NCI-H2227 treated with DMSO at 0.1 percent for 48 hours (cell line): ENCODE measurements around the gene CERS6.
A peak's percentile ranks its signal among the peaks of the same experiment; 100 is the strongest.
"Not testable (repeated sequence)": the region's sequence is repeated elsewhere in the genome, so short reads cannot be mapped to it uniquely, and the experiment has no call there.

Source experiments
- DNase-seq: peaks from one replicate; lab custom pipeline; 2025; lab: John Stamatoyannopoulos, UW

The CERS6 gene

DNA sequence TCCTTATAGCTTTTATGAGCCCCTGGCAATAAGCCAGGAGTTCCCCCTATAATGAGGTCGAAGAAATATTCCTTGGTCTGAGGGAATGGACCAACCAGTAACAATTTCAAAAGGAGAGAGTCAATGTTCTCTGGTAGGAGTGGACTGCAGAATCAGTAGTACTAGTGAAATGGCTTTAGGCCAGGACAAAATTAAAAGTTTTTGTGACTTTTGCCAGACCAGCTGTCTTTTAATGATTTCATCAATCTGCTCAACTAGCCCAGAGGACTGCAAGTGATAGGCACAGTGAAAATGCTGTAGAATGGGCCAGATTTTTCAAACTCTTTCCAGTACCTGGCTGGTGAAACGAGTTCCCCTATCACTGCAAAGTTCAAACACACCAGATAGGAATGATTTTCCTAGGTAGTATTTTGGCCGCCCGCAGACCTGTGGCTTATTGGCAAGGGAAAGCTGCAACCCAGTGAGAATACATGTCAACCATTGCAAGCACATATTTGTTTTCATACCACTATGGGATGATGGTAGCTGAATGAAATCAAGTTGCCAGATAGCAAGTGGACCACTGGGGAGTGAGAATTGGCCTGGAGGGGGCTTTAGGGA lies 45.5 kb downstream of the CERS6 start:
- no peak for DNase-seq

DNA sequence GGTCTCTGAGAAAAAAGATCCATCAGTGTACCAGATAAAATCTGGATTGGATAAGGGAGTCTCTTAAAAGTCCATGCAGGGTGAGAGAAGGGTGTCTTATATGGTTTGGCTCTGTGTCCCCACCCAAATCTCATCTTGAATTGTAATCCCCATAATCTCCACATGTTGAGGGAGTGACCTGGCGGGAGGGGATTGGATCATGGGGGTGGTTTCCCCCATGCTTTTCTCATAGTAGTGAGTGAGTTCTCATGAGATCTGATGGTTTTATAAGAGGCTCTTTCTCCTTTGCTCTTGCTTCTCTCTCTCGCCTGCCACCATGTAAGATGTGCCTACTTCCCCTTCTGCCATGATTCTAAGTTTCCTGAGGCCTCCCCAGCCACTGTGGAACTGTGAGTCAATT lies 46.8 kb downstream of the CERS6 start:
- DNase-seq = not testable (repeated sequence)

DNA sequence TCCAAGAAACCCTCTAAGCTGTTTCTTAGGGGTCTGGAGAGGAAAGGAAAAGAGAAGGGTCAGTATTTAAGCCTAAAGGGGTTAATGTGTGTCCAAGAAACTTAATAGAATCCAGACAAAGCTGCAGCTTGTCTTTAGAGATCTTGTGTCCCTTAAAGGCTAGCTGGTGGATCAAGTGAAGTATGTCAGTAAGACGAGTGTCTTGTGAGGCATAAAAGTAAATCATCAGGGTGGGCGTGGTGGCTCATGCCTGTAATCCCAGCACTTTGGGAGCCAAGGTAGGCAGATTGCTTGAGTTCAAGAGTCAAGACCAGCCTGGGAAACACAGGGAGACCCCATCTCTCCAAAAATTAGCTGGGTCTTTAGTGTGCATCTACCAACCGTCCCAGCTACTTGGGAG lies 47.8 kb downstream of the CERS6 start:
- DNase-seq = no peak

DNA sequence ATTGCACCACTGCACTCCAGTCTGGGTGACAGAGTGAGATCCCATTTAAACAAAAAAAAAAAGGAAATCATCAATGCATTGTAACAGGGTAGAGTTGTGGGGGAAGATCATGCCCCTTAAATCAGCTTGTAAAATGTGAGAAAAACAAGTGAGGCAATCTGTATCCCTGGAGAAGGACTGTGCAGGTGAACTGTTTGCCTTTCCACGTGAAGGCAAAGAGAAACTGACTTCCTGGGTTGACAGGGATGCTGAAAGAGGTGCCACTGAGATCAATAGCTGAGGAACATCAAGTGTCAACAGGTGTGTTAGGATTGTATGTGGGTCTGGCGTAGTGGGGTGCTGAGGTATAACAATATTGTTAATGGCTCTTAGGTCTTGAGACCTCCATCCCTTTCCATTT lies 48.3 kb downstream of the CERS6 start:
- DNase-seq = no peak

DNA sequence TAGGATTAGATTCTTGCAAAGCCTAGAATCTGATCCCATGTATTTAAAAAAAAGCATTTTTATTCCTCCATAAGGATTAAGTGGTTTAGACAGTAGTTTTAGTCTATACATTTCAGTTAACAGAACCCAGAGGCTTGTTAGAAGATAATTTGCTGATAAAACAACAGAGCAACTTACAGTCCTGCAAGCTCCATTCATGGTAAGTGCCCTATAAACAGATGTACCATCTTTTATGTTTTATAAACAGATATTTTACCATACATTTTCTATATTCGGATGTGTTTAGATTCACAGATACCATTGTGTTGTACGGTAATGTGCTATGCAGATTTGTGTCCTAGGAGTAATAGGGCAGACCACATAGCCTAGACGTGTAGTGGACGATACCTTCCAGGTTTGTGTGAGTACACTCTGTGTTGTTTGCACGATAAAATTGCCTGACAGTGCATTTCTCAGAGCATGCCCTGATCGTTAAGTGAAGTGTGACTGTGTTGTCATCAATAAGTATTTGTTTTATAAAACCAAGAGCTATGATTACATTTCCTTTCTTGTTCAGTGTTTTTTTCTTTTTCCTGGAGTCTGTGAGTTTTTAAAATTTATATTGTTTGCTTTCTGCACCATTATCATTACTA lies 54.2 kb downstream of the CERS6 start:
- DNase-seq = no peak

DNA sequence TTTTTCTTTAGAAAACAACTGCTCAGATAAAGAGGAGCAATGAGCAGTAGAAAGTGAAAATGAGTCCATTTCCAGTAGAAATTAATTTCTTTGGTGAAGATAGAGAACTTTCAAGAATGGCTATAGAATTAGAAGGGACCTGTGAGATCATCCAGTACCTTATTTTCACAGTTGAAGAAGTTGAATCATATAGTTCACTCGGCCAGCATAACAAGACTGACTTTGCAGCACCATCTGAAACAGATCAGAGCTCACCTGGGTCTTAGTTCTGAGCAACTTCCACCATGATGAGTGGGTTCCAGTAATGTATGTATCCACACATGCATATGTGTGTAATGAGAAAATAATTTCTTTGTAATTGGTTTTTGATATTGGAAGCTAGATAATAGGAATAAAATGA lies 58.6 kb downstream of the CERS6 start:
- DNase-seq = no peak

DNA sequence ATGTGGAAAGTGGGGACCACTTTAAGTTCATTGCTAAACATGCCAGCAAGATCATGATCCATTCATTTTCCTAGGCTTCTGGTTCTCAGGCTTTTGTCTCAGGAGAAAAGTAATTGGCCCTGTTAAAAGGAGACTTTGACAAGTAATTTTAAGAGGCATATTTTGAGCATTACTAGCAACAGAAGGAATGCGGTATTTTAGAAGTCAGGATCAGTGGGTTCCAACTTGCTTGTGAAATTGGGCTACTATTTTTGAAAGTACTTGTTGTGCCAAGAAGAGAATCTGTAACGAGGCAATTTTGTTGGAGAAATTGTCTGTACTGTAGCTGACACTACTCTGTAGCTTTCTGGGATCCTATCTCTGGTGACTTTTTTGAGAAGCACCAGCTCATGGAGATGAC lies 59.4 kb downstream of the CERS6 start:
- DNase-seq = no peak

DNA sequence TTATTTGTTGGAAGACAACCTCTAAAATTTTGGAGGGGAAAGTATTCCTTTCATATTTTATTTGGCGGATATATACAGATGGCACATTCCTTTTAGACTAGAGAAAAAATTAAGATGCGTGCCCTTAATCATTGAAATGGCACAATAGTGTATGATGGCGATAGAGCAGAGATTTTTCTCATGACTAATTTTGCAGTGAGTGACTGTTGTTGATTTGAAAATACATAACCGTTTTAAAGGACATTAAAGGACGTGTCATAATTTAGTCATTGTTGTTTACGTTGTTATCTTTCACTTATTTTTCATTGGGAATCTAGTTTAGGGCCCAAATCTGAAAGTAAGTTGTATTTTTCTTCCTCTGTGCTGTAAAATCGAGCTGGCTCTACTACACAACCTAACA lies 61.7 kb downstream of the CERS6 start:
- DNase-seq = no peak

DNA sequence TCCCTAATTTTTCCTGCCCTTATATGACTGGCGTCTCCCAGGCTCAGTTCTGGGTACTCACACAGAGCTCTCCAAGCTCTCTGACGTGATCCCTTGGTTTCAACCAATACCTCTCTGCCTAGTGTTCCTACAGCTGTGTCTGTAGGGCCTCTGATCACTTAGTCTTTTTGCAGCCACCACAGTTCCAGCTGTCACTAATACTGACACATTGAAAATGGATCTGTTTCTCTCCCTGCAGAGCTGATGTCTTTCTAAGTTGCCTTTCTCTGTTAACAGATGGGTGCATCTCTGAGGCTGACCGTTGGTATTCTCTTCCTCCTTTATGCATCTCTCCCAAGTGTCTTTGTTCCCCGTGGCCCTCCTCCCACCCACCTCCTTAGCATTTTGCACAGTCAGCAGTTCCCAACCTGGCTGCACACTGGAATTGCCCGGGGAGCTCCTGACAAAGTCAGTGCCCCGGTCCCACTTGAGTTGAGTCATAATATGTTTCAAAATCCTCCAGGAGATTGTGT lies 62.5 kb downstream of the CERS6 start:
- DNase-seq = peak; percentile 83

DNA sequence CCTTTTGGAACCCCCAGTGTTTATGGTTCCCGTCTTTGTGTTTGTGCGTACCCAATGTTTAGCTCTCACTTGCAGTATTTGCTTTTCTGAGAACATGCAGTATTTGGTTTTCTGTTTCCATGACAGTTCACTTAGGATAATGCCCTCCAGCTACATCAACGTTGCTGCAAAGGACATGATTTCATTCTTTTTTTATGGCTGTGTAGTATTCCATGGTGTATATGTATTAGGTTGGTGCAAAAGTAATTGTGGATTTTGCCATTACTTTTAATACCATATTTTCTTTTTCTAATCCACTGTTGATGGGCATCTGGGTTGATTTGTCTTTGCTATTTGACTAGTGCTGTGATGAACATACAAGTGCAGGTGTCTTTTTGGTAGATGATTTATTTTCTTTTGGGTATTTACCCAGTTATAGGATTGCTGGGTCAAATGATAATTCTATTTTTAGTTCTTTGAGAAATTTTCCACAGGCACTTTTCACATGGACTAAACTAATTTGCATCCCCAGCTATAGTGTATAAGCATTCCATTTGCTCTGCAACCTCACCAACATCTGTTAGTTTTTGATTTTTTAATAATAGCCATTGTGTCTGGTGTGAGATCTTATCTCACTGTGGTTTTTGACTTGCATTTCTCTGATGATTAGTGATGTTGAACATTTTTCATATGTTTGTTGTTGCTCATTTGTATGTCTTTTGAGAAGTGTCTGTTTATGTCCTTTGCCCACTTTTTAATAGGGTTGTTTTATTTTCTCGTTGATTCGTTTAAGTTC lies 63.6 kb downstream of the CERS6 start:
- no peak for DNase-seq

DNA sequence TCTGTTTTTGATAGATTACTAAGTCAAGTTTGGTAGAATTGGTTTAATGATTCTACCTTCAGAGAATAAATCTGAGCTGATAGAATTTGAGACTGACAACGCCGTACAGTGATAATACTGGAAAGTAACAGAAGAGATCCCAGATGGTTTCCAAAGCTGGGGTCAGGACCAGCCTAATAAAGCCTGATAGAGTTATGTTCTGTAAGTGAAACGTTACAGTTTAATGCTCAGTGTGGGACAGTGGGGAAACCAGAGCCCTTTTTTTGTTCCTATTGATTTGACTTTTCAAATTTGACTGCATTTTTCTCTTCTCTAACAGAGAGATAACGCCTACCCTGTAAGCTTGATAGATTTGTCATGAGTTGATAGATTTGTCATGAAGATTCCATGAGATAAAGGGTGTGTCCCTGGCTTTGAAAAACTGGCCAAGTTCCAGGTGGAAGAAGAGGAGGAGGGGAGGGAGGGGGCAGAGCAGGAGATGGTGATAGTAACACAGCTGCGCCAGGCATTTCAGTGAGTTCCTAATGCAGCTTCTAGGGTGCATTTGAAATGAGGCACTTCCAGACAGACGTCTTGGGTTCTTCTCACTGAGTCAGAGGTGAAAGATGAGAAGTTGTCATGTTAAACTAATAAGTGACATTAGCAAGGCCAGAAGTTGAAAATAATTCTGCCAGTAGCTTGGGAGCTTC lies 65.1 kb downstream of the CERS6 start:
- DNase-seq = peak; percentile 47

DNA sequence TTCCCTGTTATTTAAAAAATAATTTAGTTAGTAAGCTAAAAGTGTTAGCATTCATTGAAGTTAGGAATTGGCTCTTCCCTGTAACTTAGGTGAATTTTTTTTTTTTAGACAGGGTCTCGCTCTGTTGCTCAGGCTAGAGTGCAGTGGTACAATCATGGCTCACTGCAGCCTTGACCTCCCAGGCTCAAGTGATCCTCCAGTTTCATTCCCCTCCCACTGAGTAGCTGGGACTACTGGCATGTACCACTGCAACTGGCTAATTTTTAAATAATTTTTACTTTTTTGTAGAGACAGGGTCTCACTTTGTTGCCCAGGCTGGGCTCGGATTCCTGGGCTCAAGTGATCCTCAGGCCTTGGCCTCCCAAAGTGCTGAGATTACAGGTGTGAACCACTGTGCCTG lies 66.4 kb downstream of the CERS6 start:
- DNase-seq = no peak

DNA sequence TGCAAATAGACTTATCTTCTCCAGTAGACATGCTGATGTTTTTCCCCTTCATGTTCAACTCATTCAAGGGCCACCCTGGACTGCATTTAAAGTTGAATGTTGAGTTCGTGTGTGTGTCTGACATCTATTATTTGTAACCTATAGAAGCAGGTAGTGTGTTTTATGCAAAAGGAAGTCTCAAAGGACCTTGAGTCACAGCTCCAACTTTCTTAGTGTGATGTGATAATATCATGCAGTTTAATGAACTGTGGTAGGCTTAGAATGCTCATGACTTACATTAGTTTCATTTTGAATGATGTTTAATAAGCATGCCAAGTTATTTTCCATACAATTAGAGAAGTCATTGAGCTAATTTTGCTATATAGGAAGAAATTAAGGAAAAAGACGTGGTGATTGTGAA lies 67.9 kb downstream of the CERS6 start:
- no peak for DNase-seq

DNA sequence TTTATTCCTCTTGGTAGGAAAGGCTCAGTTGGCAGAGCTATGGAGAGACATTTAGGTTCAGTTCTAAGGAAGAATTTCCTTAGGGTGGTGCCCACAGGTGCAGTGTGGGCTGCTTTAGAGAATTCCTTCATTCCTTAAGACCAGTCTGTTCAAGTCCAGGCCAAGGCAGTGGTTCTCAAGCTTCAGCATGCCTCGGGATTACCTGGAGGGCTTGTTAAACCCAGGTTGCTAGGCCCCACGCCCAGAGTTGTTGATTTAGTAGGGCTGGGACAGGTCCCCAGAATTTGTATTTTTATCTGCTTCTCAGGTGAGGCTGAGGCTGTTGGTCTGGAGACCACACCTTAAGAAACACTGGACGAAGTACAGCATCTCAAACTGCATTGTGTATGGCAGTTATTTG lies 68.9 kb downstream of the CERS6 start:
- DNase-seq = no peak

DNA sequence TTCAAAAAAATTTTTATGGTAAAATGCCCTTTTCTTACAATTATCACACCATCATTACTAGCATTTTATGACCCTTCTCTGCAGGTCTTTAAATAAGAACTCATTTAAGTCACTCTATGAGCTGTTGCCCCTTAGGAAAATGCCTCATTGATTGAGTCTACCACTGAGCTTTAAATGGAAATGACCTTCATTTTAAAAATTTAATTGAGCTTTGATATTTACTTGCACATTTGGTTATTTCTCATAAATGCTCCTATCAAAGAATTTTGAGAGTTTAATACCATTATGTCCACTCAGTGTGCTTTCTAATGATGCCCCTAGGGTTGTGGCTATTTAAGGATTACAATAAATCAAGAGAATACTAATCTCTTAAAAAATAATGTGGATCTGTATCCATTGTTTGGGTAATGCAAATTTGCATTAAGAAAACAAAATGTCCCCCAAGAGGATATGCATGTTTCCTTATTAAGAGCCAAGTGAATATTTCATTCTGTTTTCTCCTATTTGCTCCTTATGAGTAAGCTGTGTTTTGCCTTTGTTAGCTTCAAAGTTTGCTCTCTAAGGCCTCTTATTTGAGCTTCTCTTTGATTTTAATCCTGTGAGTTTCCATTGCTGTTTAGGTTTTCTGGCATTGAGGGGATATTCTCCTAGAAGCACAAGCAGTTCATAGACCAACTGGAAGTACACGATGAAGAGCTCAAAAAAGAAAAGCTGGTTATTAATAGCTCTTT lies 69.8 kb downstream of the CERS6 start:
- no peak for DNase-seq

DNA sequence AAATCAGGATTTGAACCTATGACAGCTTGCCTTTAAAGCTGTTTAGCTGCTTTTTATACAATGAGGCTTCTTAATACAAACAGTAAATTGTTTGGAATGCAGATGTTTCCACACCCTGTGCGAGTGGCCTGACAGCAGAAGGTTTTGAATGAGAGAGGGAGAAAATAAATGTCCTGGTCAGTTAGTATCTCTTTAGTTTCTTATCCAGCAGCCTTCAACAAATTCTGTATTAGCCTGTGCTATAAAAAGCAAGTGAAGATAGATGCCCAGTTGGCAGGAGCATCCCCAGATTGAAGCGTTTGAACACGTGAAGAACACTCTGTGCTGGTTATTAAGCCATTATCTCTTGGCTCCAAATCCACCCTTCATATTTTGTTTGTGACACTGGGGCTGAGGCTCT lies 70.6 kb downstream of the CERS6 start:
- DNase-seq = peak; percentile 34

DNA sequence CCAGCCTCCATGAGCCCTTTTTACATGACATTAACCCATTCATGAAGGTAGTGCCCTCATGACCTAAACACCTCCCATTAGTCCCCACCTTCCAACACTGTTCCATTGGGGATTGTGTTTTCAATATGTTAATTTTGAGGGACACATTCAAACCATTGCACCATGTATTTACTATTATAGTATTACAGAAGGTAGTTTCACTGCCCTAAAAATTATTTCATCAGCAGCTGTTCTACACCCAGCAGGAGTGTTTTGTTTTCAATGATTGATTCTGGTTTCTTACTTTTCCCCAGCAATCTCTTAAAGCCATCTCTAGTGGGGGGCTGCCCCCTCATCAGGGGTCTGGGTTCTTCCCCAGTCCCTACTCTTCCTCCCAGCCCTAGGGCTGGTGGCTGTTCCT lies 71.9 kb downstream of the CERS6 start:
- no peak for DNase-seq

DNA sequence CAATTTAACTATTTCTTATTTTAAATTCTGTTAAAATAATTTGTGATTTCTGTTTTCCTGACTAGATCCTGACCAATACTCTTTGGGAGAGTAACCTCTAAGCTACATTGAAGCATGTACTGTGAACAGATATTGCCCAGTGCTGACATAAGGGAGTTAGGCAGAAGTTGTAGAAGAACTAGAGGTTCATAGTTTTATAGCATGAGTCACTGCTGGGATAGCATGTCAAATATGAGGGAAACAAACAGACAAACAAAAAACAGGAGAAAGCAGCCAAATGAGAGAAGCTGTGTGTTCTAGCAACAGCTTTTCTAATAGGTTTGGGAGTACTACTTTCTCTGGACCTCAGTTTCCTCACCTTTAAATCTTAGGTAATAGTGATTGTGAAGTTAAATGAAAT lies 72.4 kb downstream of the CERS6 start:
- DNase-seq = no peak

DNA sequence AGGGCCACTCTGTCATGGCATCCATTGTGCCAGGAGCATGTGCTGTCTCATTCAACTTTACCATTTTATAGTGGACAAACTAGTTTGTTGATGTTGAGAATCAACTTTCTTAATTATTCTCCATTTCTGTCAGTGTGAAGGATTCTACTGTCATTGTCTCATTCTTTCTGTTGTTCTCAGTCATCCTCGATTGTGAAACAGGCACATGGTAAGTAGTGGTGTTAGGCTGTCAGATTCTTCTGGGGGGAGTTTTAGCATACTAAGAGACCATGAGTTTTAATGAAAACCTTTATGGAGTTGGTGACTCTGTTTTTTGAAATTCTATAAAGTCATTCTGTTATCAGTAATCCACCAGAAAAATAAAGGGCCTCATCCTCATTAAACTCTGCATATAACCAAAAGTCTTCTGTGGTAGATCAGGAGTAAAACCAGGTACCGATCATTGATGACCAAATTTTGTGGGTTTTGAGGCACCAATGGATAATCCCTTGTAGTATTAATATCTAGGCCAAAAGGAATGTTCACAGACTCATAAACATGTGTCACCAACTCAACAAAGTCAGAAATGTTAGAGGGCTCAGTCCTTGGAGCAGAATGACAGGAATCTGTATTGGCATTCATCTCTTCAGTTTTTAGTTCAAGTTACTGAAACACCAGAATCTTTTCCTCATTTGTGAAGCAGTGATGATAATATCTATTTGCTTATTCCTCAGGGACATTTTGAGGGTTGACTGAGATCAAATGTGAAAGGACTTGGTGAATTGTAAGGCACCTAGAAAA lies 73.2 kb downstream of the CERS6 start:
- no peak for DNase-seq

DNA sequence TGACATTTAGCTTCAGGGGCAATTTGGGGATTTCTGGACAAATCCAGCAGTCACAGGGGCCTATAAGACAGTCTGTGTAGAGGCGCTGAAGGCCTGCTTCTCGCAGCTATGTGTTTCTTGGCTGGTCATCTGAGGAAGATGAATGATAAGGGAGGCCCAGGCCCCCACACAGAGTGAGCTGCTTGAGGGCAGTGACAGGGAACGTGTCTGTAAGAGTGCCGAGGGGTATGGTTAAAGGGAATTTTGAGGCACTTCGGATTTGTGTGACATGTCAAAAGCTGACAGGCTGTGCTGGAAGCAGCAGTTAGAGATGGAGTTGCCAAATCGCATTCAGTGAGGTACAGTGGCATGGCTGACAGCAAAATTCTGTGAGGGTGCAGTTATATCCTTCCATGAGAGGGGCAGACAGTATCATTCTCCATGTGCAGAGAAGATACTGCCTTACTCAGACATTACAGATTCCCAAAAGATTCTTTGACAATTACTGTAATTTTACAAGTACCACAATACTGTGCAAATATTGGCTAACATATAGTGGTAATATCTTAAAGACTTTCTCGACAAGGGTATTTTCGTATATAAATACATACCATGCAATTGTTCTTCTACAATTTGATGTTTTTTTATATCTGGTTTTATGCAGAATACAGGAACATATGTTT lies 74.0 kb downstream of the CERS6 start:
- DNase-seq = no peak
